H9 (cell line): Measurements from ENCODE around the gene SPARCL1. TPM values are rescaled to one million over a fixed set of nuclear protein-coding genes. Genes with fewer than 3 reads are reported as not detected.

ENCODE experiments used
- DNase-seq: peaks from one replicate; pipeline ENCODE4 v3.0.0-alpha.2; 2017
- H2AFZ ChIP-seq: one replicate; pipeline ENCODE4 v1.6.1; 2013; ENCODE audit warnings: mild to moderate bottlenecking, low read length, control low read depth, moderate library complexity
- H2AK5ac ChIP-seq: 2 replicates; pipeline ENCODE4 v1.6.1; 2013; ENCODE audit warnings: low read length, control low read depth, mixed read lengths; ENCODE audit not compliant: insufficient read length
- H2BK120ac ChIP-seq: one replicate; pipeline ENCODE4 v1.6.1; 2013; ENCODE audit warnings: low read depth, mild to moderate bottlenecking, low read length, control low read depth, inconsistent platforms; ENCODE audit not compliant: poor library complexity, severe bottlenecking
- H2BK12ac ChIP-seq: 2 replicates; pipeline ENCODE4 v1.6.1; 2013; ENCODE audit warnings: low read length, control low read depth, mixed read lengths, low read depth; ENCODE audit not compliant: insufficient read length
- H2BK15ac ChIP-seq: 2 replicates; pipeline ENCODE4 v1.6.1; 2013; ENCODE audit warnings: low read depth, low read length, control low read depth
- H2BK20ac ChIP-seq: one replicate; pipeline ENCODE4 v1.6.1; 2013; ENCODE audit warnings: low read depth, mild to moderate bottlenecking, low read length, control low read depth, inconsistent platforms; ENCODE audit not compliant: poor library complexity, severe bottlenecking
- H2BK5ac ChIP-seq: 2 replicates; pipeline ENCODE4 v1.6.1; 2013; ENCODE audit warnings: low read length, control low read depth, mixed read lengths; ENCODE audit not compliant: insufficient read length
- H3K14ac ChIP-seq: 2 replicates; pipeline ENCODE4 v1.6.1; 2013; ENCODE audit warnings: low read length, control low read depth; ENCODE audit not compliant: insufficient read depth
- H3K18ac ChIP-seq: 2 replicates; pipeline ENCODE4 v1.6.1; 2013; ENCODE audit warnings: low read depth, mild to moderate bottlenecking, mixed read lengths, low read length, control low read depth; ENCODE audit not compliant: insufficient read length
- H3K23ac ChIP-seq: 2 replicates; pipeline ENCODE4 v1.6.1; 2013; ENCODE audit warnings: low read length, control low read depth, mixed read lengths, low read depth; ENCODE audit not compliant: insufficient read length
- H3K23me2 ChIP-seq: 2 replicates; pipeline ENCODE4 v1.6.1; 2013; ENCODE audit warnings: low read depth, mild to moderate bottlenecking, mixed read lengths, low read length, control low read depth; ENCODE audit not compliant: insufficient read length, poor library complexity, severe bottlenecking
- H3K27ac ChIP-seq: 2 replicates; pipeline ENCODE4 v1.5.1; 2013; ENCODE audit warnings: low read length, control low read depth, mixed read lengths, low read depth; ENCODE audit not compliant: insufficient read length
- H3K27me3 ChIP-seq: 2 replicates; pipeline ENCODE4 v1.6.1; 2013; ENCODE audit warnings: low read length, control low read depth, inconsistent platforms; ENCODE audit not compliant: insufficient read depth
- H3K4ac ChIP-seq: 2 replicates; pipeline ENCODE4 v1.6.1; 2013; ENCODE audit warnings: low read depth, mild to moderate bottlenecking, control low read depth, inconsistent platforms, low read length, moderate library complexity
- H3K4me1 ChIP-seq: 2 replicates; pipeline ENCODE4 v1.6.1; 2013; ENCODE audit warnings: low read length, control low read depth, inconsistent platforms; ENCODE audit not compliant: insufficient read depth
- H3K4me2 ChIP-seq: 2 replicates; pipeline ENCODE4 v1.6.1; 2013; ENCODE audit warnings: low read length, control low read depth, mixed read lengths; ENCODE audit not compliant: insufficient read length, insufficient read depth
- H3K56ac ChIP-seq: 2 replicates; pipeline ENCODE4 v1.6.1; 2013; ENCODE audit warnings: low read depth, mild to moderate bottlenecking, mixed read lengths, low read length, control low read depth; ENCODE audit not compliant: insufficient read length
- H3K79me1 ChIP-seq: 2 replicates; pipeline ENCODE4 v1.6.1; 2013; ENCODE audit warnings: low read depth, mild to moderate bottlenecking, moderate library complexity, low read length, control low read depth, inconsistent platforms; ENCODE audit not compliant: insufficient read depth, poor library complexity, severe bottlenecking
- H3K79me2 ChIP-seq: 2 replicates; pipeline ENCODE4 v1.6.1; 2013; ENCODE audit warnings: low read length, control low read depth, inconsistent platforms; ENCODE audit not compliant: insufficient read depth
- H3K9ac ChIP-seq: 2 replicates; pipeline ENCODE4 v1.6.1; 2013; ENCODE audit warnings: low read length, control low read depth, mixed read lengths; ENCODE audit not compliant: insufficient read length; ENCODE audit errors: extremely low read depth
- H3K9me3 ChIP-seq: one replicate; pipeline ENCODE4 v1.6.1; 2013; ENCODE audit warnings: low read depth, low read length, inconsistent platforms; ENCODE audit not compliant: control insufficient read depth
- H3T11ph ChIP-seq: one replicate; pipeline ENCODE4 v1.6.1; 2013; ENCODE audit warnings: mild to moderate bottlenecking, low read length, control low read depth, inconsistent platforms
- H4K20me1 ChIP-seq: one replicate; pipeline ENCODE4 v1.6.1; 2013; ENCODE audit not compliant: control insufficient read depth, insufficient read length, insufficient read depth
- H4K5ac ChIP-seq: 2 replicates; pipeline ENCODE4 v1.6.1; 2013; ENCODE audit warnings: low read depth, mild to moderate bottlenecking, mixed read lengths, low read length, control low read depth; ENCODE audit not compliant: insufficient read length
- H4K8ac ChIP-seq: replicated peaks from 2 replicates; pipeline ENCODE4 v1.6.1; 2013; ENCODE audit warnings: low read length, control low read depth, mixed read lengths, low read depth; ENCODE audit not compliant: insufficient read length
- H4K91ac ChIP-seq: 2 replicates; pipeline ENCODE4 v1.6.1; 2013; ENCODE audit warnings: low read depth, mild to moderate bottlenecking, moderate library complexity, mixed read lengths, low read length, control low read depth; ENCODE audit not compliant: insufficient read length
- H3K27ac Mint-ChIP-seq, 3 experiments: 2 replicates in 2 of 3; 3 replicates in 1 of 3; pipeline ENCODE4 v1.8.0; 2020 to 2021; ENCODE audit warnings: mixed read lengths in 3 of 3, mild to moderate bottlenecking in 1 of 3, moderate library complexity in 1 of 3
- H3K27me3 Mint-ChIP-seq: 2 replicates; pipeline ENCODE4 v1.8.0; 2021; ENCODE audit warnings: low read depth, mild to moderate bottlenecking, moderate library complexity, mixed read lengths
- H3K36me3 Mint-ChIP-seq, 3 experiments: 2 replicates in 2 of 3; 3 replicates in 1 of 3; pipeline ENCODE4 v1.8.0; 2020 to 2021; ENCODE audit warnings: low read depth in 3 of 3, mixed read lengths in 3 of 3; ENCODE audit not compliant: insufficient read depth in 1 of 3
- H3K4me1 Mint-ChIP-seq, 2 experiments: 2 replicates each; pipeline ENCODE4 v1.8.0; 2020; ENCODE audit warnings: mixed read lengths in 2 of 2
- H3K4me3 Mint-ChIP-seq, 2 experiments: 2 replicates in 1 of 2; 3 replicates in 1 of 2; pipeline ENCODE4 v1.8.0; 2020 to 2021; ENCODE audit warnings: mild to moderate bottlenecking in 2 of 2, mixed read lengths in 2 of 2, moderate library complexity in 1 of 2
- H3K9me3 Mint-ChIP-seq, 2 experiments: 2 replicates in 1 of 2; 3 replicates in 1 of 2; pipeline ENCODE4 v1.8.0; 2020; ENCODE audit warnings: mild to moderate bottlenecking in 2 of 2, mixed read lengths in 2 of 2, moderate library complexity in 1 of 2
- WGBS: extraction: QIAGEN DNeasy Blood & Tissue Kit; methylation state at CpG from one replicate; pipeline ENCODE4 v1.1.7; 2013; ENCODE audit warnings: missing lambda C conversion rate, low lambda C conversion rate, mixed read lengths; ENCODE audit not compliant: insufficient read length; ENCODE audit errors: extremely low coverage; 5-methylcytosine and 5-hydroxymethylcytosine counted together
- total RNA-seq: library from RNA; stranded (reverse); gene quantifications from 2 replicates; pipeline ENCODE4 v1.2.1, GENCODE V29; 2021
- TF ChIP-seq, protein P1 (sequence below): fragments of 200-600 bp; sonication (generic); conservative IDR thresholded peaks from 3 replicates; pipeline ENCODE4 v1.8.0; 2021; ENCODE audit warnings: antibody characterized with exemption, mild to moderate bottlenecking

The SPARCL1 gene
- total RNA-seq, 1 experiment from 2014 or later, result 0.17 TPM

DNA sequence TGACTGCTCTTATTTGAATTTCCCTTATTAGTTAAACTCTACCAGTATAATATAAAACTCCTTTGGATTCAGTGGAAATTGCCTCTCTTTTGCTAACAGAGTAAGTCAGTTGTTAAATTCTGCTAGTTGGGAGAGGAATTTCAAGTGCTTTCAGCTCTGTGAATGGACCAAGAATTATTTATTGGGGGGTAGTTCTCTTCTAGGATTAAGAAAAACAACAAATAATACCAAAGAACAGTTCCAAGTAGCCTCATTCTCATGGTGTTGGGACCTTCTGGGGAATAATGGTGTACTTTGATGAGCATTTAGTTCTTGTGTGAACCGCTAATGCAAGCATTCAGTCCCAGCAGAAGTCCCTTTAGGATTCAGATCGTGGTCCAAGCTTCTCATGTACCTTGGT, 11.6 kb downstream of the SPARCL1 start:
- no peak overlapping the region for H3K4ac ChIP-seq
- H3K4me1 Mint-ChIP-seq, result peaks cover 14 to 15% of the 10 kb centered on the region in 2 experiments
- no peak overlapping the region for H2AK5ac ChIP-seq
- no peak overlapping the region for H3K14ac ChIP-seq
- H3K27ac ChIP-seq, result no peak overlapping the region
- H3K4me2 ChIP-seq, result no peak overlapping the region
- H2BK120ac ChIP-seq, result no peak overlapping the region
- TF ChIP-seq, protein P1, sequence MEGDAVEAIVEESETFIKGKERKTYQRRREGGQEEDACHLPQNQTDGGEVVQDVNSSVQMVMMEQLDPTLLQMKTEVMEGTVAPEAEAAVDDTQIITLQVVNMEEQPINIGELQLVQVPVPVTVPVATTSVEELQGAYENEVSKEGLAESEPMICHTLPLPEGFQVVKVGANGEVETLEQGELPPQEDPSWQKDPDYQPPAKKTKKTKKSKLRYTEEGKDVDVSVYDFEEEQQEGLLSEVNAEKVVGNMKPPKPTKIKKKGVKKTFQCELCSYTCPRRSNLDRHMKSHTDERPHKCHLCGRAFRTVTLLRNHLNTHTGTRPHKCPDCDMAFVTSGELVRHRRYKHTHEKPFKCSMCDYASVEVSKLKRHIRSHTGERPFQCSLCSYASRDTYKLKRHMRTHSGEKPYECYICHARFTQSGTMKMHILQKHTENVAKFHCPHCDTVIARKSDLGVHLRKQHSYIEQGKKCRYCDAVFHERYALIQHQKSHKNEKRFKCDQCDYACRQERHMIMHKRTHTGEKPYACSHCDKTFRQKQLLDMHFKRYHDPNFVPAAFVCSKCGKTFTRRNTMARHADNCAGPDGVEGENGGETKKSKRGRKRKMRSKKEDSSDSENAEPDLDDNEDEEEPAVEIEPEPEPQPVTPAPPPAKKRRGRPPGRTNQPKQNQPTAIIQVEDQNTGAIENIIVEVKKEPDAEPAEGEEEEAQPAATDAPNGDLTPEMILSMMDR, result no peak
- no peak overlapping the region for H4K5ac ChIP-seq
- no peak overlapping the region for H2BK5ac ChIP-seq
- H3K27ac Mint-ChIP-seq, result no peak overlapping the region
- no peak overlapping the region for H4K8ac ChIP-seq
- H3K23ac ChIP-seq, result no peak overlapping the region
- H2BK20ac ChIP-seq, result no peak overlapping the region
- H3K27me3 Mint-ChIP-seq, result peaks cover 28% of the 10 kb centered on the region
- no peaks in the 10 kb centered on the region for H3K79me1 ChIP-seq
- H3K4me3 Mint-ChIP-seq, result no peak overlapping the region
- H3K18ac ChIP-seq, result no peak overlapping the region
- no peaks in the 10 kb centered on the region for H3K36me3 Mint-ChIP-seq
- H3K56ac ChIP-seq, result no peak overlapping the region
- no peak overlapping the region for H3K9ac ChIP-seq
- no peak overlapping the region for H2AFZ ChIP-seq
- H3K4me1 ChIP-seq, result peaks cover 5% of the 10 kb centered on the region
- no peak overlapping the region for H3T11ph ChIP-seq
- H4K91ac ChIP-seq, result no peak overlapping the region
- no peaks in the 10 kb centered on the region for H3K23me2 ChIP-seq
- WGBS, result no CpG with 5 or more reads among the region's 2 CpGs
- no peak for DNase-seq
- H3K27me3 ChIP-seq, result no peaks in the 10 kb centered on the region
- no peaks in the 10 kb centered on the region for H4K20me1 ChIP-seq
- peaks cover 0 to 2% of the 10 kb centered on the region in 2 experiments; a peak in 1 of 5 replicates for H3K9me3 Mint-ChIP-seq
- H3K79me2 ChIP-seq, result no peaks in the 10 kb centered on the region
- H3K9me3 ChIP-seq, result no peaks in the 10 kb centered on the region
- no peak overlapping the region for H2BK15ac ChIP-seq
- no peak overlapping the region for H2BK12ac ChIP-seq
